HepG2 (cell line): ENCODE results near the gene CNDP1. TPM values are rescaled to one million over a fixed set of nuclear protein-coding genes. Genes with fewer than 3 reads are reported as not detected.
"Not testable (repeated sequence)": the region's sequence is repeated elsewhere in the genome, so short reads cannot be mapped to it uniquely, and the experiment has no call there.

Experiments
- ATAC-seq: fragments of 200-7000 bp; cut with Tn5 transposase; 3 replicates; pipeline ENCODE4 v1.9.1; 2020; ENCODE audit warnings: mild to moderate bottlenecking, moderate library complexity
- BruUV-seq: library from RNA; stranded (reverse); fragments of 400-500 nt; replicated peaks from 2 replicates; lab custom pipeline; 2021; lab: Mats Ljungman, UMichigan
- CTCF ChIA-PET: fragments of 300-600 bp; formaldehyde crosslinking; extraction: SDS; loops from one replicate; lab custom pipeline; 2021; ENCODE audit warnings: low total read pairs, inconsistent platforms, low intra/inter-chr PET ratio; lab: Yijun Ruan, JAX
- POLR2A ChIA-PET: fragments of 350-600 bp; sonication (Branson Sonifier 250); formaldehyde crosslinking; loops from one replicate; lab custom pipeline; 2020; ENCODE audit warnings: antibody characterized with exemption, inconsistent platforms; lab: Yijun Ruan, JAX
- DNase-seq: peaks from one replicate; pipeline ENCODE4 v3.0.0-alpha.2; 2015; ENCODE audit warnings: low spot score
- FAIRE-seq: peaks from 3 replicates; lab custom pipeline; 2011; peaks lifted over from hg19 to GRCh38; lab: Jason Lieb, UNC
- H2AFZ ChIP-seq: one replicate; pipeline ENCODE4 v1.6.1; 2011; ENCODE audit warnings: low read length, inconsistent platforms
- H3K27ac ChIP-seq: fragments of 300-600 bp; 3 replicates; pipeline ENCODE4 v1.8.0; 2011; ENCODE audit warnings: mixed run types, mild to moderate bottlenecking, mixed read lengths, low read length, inconsistent platforms; ENCODE audit not compliant: insufficient read depth; ENCODE audit errors: extremely low read length
- H3K27me3 ChIP-seq, 2 experiments: fragments of 200-600 bp in 1 of 2; 2 replicates in 1 of 2; 3 replicates in 1 of 2; pipeline versions ENCODE4 v1.6.0 to v1.8.0; 2011; ENCODE audit warnings: low read length in 2 of 2, mild to moderate bottlenecking in 2 of 2, moderate library complexity in 2 of 2, inconsistent platforms in 1 of 2; ENCODE audit not compliant: insufficient read depth in 2 of 2, control insufficient read depth in 1 of 2
- H3K36me3 ChIP-seq, 2 experiments: fragments of 200-600 bp in 1 of 2; replicated peaks in 1 of 2; 2 replicates in 1 of 2; 3 replicates in 1 of 2; pipeline versions ENCODE4 v1.5.1 to v1.8.0; 2011; ENCODE audit warnings: low read length in 2 of 2, inconsistent platforms in 1 of 2; ENCODE audit not compliant: insufficient read depth in 2 of 2, control insufficient read depth in 1 of 2
- H3K4me1 ChIP-seq: 2 replicates; pipeline ENCODE4 v1.5.1; 2012; ENCODE audit warnings: low read length, inconsistent platforms; ENCODE audit not compliant: insufficient read depth
- H3K4me2 ChIP-seq: 2 replicates; pipeline ENCODE4 v1.6.0; 2011; ENCODE audit warnings: low read depth, low read length, inconsistent platforms
- H3K4me3 ChIP-seq, 3 experiments: fragments of 200-600 bp in 1 of 3; sonication (generic), shearing (Covaris generic) in 1 of 3; replicated peaks in 1 of 3; 2 replicates each; pipeline ENCODE4 v1.5.1; 2011 to 2016; ENCODE audit warnings: low read length in 3 of 3, inconsistent platforms in 2 of 3, low read depth in 2 of 3, mild to moderate bottlenecking in 2 of 3, control low read depth in 1 of 3, mixed read lengths in 1 of 3; ENCODE audit not compliant: insufficient read depth in 1 of 3
- H3K79me2 ChIP-seq: one replicate; pipeline ENCODE4 v1.6.1; 2011; ENCODE audit warnings: low read length, inconsistent platforms; ENCODE audit not compliant: insufficient read depth
- H3K9ac ChIP-seq: 2 replicates; pipeline ENCODE4 v1.6.0; 2011; ENCODE audit warnings: mild to moderate bottlenecking, low read depth, low read length, inconsistent platforms; ENCODE audit not compliant: insufficient read depth
- H3K9me3 ChIP-seq: 2 replicates; pipeline ENCODE4 v1.5.1; 2012; ENCODE audit warnings: mild to moderate bottlenecking, low read length
- H4K20me1 ChIP-seq: 2 replicates; pipeline ENCODE4 v1.6.0; 2011; ENCODE audit warnings: inconsistent platforms, mild to moderate bottlenecking, low read length, moderate library complexity; ENCODE audit not compliant: insufficient read depth
- CTCF ChIP-seq: sonication (generic); formaldehyde crosslinking; IDR thresholded peaks from 2 replicates; pipeline ENCODE4 v1.5.0; 2020; ENCODE audit warnings: mild to moderate bottlenecking, missing genetic modification reagents, moderate library complexity
- ZFP36 ChIP-seq: fragments of 150-350 bp; IDR thresholded peaks from 2 replicates; pipeline ENCODE4 v1.6.1; 2018; ENCODE audit warnings: borderline replicate concordance, low read length, low read depth; ENCODE audit not compliant: partially characterized antibody
- ZXDC ChIP-seq: sonication (generic); formaldehyde crosslinking; IDR thresholded peaks from 2 replicates; pipeline ENCODE4 v1.5.0; 2020; ENCODE audit warnings: mild to moderate bottlenecking, missing genetic modification reagents
- WGBS: methylation state at CpG from one replicate; pipeline ENCODE4 v1.1.6; 2017; ENCODE audit warnings: low lambda C conversion rate; 5-methylcytosine and 5-hydroxymethylcytosine counted together
- in situ Hi-C: cut with HindIII; loops from 2 replicates; pipeline ENCODE4 v1.10.0; 2017; ENCODE audit warnings: low pct_unique_long_range_greater_than_20kb; ENCODE audit not compliant: extremely low pct_ligation_motif_present
- intact Hi-C: fragments of 100-400 bp; cut with micrococcal nuclease; formaldehyde crosslinking; loops from one replicate; pipeline ENCODE4 v1.10.0; 2022; ENCODE audit not compliant: unreplicated experiment
- polyA plus RNA-seq, 8 experiments: library from polyadenylated mRNA; depleted of rRNA in 3 of 8; stranded (reverse) in 7 of 8; unstranded in 1 of 8; fragments of >200 nt; fragmentation: Illumina TruSeq in 4 of 8; extraction: Trizol in 4 of 8; gene quantifications; 2 replicates each; pipeline versions ENCODE4 v1.2.1 to v1.2.3, GENCODE V29; 2011 to 2016; ENCODE audit warnings: low read depth in 4 of 8, missing spikeins in 1 of 8, mixed read lengths in 1 of 8; ENCODE audit not compliant: insufficient read depth in 1 of 8
- total RNA-seq, 5 experiments: library from RNA; depleted of rRNA; stranded (reverse); fragments of >200 nt; fragmentation: Illumina TruSeq; extraction: Trizol; gene quantifications; 2 replicates each; pipeline ENCODE4 v1.2.3, GENCODE V29; 2016; ENCODE audit warnings: low read depth in 1 of 5

Gene CNDP1
- total and polyA plus RNA-seq, 2 of the 13 experiments (the other 11 are each of a cell fraction or from before 2014, with no cell fraction given) = 0.01 TPM; not detected in 1

GRCh38 chr18:74565993-74566392 lies 31.7 kb downstream of the CNDP1 start:
- FAIRE-seq = not testable (repeated sequence)

DNA sequence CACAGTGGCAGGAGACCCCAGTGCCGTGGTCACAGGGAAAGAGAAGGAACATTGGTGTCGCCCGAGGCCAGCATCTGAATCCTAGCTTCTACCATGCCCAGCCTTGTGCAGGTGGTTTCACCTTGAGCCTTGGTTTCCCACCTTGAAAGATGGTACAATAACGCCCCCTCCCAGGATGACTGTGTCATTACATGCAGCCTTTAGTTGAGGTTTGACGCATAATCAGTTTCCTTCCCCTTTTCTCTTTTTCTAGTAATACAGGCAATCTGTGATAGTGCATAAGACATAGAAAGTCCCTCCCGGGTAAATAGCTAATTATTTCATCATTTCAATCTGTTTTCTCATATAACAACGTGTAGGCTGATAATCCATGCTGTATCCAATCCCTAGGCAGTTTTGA lies 33.5 kb downstream of the CNDP1 start:
- TF ChIP-seq ZXDC (CRISPR knock-in tag) (no peak), CTCF (CRISPR knock-in tag) (0 out of 2 replicates have a peak, but pooled peaks have one; percentile 8)
- WGBS = 10% methylated on average over 5 of the region's 7 CpGs
- H3K27ac ChIP-seq = no peak overlapping the region
- no peak overlapping the region for H2AFZ ChIP-seq
- no peak overlapping the region for H3K9ac ChIP-seq
- no peak overlapping the region for H3K4me2 ChIP-seq
- peaks cover 0 to 9% of the 10 kb centered on the region in 2 experiments; a peak in 1 of 5 replicates for H3K27me3 ChIP-seq
- FAIRE-seq = no peak
- H3K4me1 ChIP-seq = peaks cover 5% of the 10 kb centered on the region; the same call in 1 of the 2 replicates
- ATAC-seq = no peak
- no peak overlapping the region for H3K4me3 ChIP-seq
- no peaks in the 10 kb centered on the region for H3K36me3 ChIP-seq
- POLR2A ChIA-PET = no interaction called here
- peaks cover 11% of the 10 kb centered on the region for H3K9me3 ChIP-seq
- in situ Hi-C loops (no loop called here), intact Hi-C loops (no loop called here)
- H4K20me1 ChIP-seq = no peaks in the 10 kb centered on the region
- no peaks in the 10 kb centered on the region for H3K79me2 ChIP-seq
- BruUV-seq = no TSS peak
- CTCF ChIA-PET = no interaction called here
- DNase-seq = no peak

More at GRCh38 chr18:74565993-74566392, 31.7 kb downstream of the CNDP1 start:
- H3K27ac ChIP-seq, H3K4me1 ChIP-seq, H3K4me2 ChIP-seq, in situ Hi-C loops, H3K9ac ChIP-seq, H4K20me1 ChIP-seq, H3K79me2 ChIP-seq, BruUV-seq, H2AFZ ChIP-seq, H3K36me3 ChIP-seq, H3K4me3 ChIP-seq, H3K27me3 ChIP-seq, CTCF ChIA-PET, ATAC-seq, intact Hi-C loops, POLR2A ChIA-PET, DNase-seq: not testable (repeated sequence)
- WGBS = 83% methylated on average over 2 of the region's 3 CpGs
- TF ChIP-seq ZFP36 = peak; percentile 23
- H3K9me3 ChIP-seq = peaks cover 11% of the 10 kb centered on the region
